ENCODE measurements around the gene MYL3.
"Not testable (repeated sequence)": the region's sequence is repeated elsewhere in the genome, so short reads cannot be mapped to it uniquely, and the experiment has no call there.

DNA sequence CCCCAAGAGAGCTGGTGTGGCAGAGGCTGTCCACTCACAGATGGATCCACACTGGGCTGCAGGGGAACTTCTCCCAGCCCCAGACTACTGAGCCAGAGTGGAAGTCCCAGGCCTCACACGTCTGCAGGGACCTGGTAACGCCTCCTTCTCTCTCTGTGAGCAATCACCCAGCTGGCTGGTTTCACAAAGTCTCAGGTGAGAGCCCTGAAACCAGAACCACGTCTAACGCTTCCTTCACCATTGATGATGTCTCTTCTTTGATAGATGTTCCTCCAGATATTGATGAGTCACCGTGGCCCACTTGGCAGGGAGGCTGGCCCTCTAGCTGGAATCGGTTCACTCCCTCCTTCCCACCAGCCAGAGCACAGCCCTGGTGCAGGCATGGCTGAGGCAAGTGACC, 54.5 kb downstream of the MYL3 start:
- TF ChIP-seq CTCF (conservative IDR thresholded peaks at IDR 0.05; ENCODE audit: low read depth in 2 of 2); EZH2phosphoT487 (IDR thresholded peaks at IDR 0.05; ENCODE audit: unreplicated experiment); CREB1 (CRISPR knock-in tag; IDR thresholded peaks at IDR 0.05; ENCODE audit: low read depth); ZNF114 (CRISPR knock-in tag; IDR thresholded peaks at IDR 0.05): not testable (repeated sequence)
- TF ChIP-seq, protein P1, sequence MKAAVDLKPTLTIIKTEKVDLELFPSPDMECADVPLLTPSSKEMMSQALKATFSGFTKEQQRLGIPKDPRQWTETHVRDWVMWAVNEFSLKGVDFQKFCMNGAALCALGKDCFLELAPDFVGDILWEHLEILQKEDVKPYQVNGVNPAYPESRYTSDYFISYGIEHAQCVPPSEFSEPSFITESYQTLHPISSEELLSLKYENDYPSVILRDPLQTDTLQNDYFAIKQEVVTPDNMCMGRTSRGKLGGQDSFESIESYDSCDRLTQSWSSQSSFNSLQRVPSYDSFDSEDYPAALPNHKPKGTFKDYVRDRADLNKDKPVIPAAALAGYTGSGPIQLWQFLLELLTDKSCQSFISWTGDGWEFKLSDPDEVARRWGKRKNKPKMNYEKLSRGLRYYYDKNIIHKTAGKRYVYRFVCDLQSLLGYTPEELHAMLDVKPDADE (IDR thresholded peaks at IDR 0.05), result not testable (repeated sequence)
